Left lung (tissue), 10 donors: ENCODE data around the gene DYDC1. TPM values are rescaled to one million over a fixed set of nuclear protein-coding genes. Genes with fewer than 3 reads are reported as not detected.

Experiments
- ATAC-seq: fragments of 200-7000 bp; cut with Tn5 transposase; one replicate; pipeline ENCODE4 v1.9.1; 2020; ENCODE audit warnings: moderate library complexity
- DNase-seq, 4 donors: peaks; one replicate each; pipeline ENCODE4 v3.0.0-alpha.2; 2013 to 2020
- H3K27ac ChIP-seq, 2 donors: fragments of 200-600 bp; sonication (generic) in 1 of 2; one replicate each; pipeline versions ENCODE4 v1.5.0 to v1.8.0; 2020 to 2021
- H3K27me3 ChIP-seq, 2 donors: fragments of 200-600 bp; sonication (generic) in 1 of 2; one replicate each; pipeline versions ENCODE4 v1.5.0 to v1.8.0; 2020 to 2021
- H3K36me3 ChIP-seq, 2 donors: fragments of 200-600 bp; sonication (generic) in 1 of 2; one replicate each; pipeline versions ENCODE4 v1.5.0 to v1.8.0; 2020 to 2021
- H3K4me1 ChIP-seq, 2 donors: fragments of 200-600 bp; one replicate each; pipeline ENCODE4 v1.8.0; 2021
- H3K4me3 ChIP-seq, 2 donors: fragments of 200-600 bp; sonication (generic) in 1 of 2; one replicate each; pipeline versions ENCODE4 v1.5.0 to v1.8.0; 2020 to 2021; ENCODE audit warnings: mild to moderate bottlenecking in 1 of 2
- H3K9me3 ChIP-seq, 2 donors: fragments of 200-600 bp; sonication (generic) in 1 of 2; one replicate each; pipeline versions ENCODE4 v1.5.0 to v1.8.0; 2020 to 2021
- CTCF ChIP-seq, 2 donors: fragments of 200-600 bp; sonication (generic) in 1 of 2; IDR thresholded peaks; one replicate each; pipeline versions ENCODE4 v1.5.0 to v1.8.0; 2021; ENCODE audit warnings: antibody characterized with exemption in 2 of 2
- intact Hi-C, 2 donors: fragments of 100-400 bp; cut with DNase I; formaldehyde crosslinking; loops; one replicate each; pipeline versions ENCODE4 v1.11.2 to v1.14.2; 2022
- polyA plus RNA-seq, 6 donors: library from polyadenylated mRNA; unstranded; fragments of 120-200 nt; gene quantifications; one replicate each; pipeline ENCODE4 v1.2.1, GENCODE V29; 2013; ENCODE audit not compliant: insufficient read length in 6 of 6
- total RNA-seq, 2 donors: library from RNA; stranded (reverse); fragmentation: NEBNext Ultra II Directional; extraction: Animal tissue kit (Norgen Biotek cat#: 25700); gene quantifications; one replicate each; pipeline ENCODE4 v1.2.1, GENCODE V29; 2021
- donor health status: DM: no; HTN: yes; CAD: no.
- donor health status: DM: no; HTN: no; CAD: no.

Gene DYDC1
- total and polyA plus RNA-seq, 8 donors: 0.22 to 1.6 (median 0.55) TPM; not detected in 1

DNA sequence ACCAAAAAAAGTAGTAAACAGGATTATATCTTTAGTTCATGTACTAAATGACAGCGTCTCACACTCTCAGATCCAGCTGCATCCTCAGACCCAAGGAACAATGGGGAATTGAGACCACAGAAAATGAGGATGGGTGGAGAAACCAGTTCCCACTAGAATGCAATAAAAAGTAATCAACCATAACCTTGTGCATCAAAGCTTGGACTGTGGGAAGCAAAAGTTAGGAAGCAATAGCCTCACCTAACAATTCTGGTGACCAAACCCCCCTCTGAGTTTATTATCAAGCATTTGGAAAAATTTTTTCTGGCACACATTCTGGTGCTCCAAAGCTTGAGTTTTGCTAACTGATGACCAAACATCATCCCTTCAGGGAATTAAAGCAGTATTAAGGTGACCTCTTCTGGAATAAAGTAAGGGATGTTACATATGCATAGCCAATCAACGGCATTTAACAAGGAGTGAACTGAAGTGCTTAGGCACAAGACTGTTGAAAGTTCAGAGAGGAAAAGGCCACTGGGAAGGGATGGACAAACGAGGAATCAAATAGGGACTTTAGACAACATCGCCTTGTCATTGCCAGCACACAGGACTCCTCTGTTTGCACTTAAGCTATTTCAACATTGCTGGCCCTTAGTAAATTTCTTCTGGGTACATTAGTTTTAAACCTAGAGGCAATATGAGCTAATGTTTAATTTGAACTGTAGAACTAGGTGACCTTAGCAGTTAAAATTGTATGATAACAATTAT lies 65.9 kb downstream of the DYDC1 start:
- Histone ChIP-seq H3K4me3 (no peak overlapping the region), H3K27me3 (peaks cover 0 to 10% of the 10 kb centered on the region in 2 donors), H3K27ac (no peak overlapping the region), H3K9me3 (no peaks in the 10 kb centered on the region), H3K36me3 (no peaks in the 10 kb centered on the region), H3K4me1 (no peaks in the 10 kb centered on the region)
- DNase-seq (no peak), ATAC-seq (no peak)
- intact Hi-C loops: no loop called here
- TF ChIP-seq CTCF (IDR thresholded peaks at IDR 0.05): no peak

DNA sequence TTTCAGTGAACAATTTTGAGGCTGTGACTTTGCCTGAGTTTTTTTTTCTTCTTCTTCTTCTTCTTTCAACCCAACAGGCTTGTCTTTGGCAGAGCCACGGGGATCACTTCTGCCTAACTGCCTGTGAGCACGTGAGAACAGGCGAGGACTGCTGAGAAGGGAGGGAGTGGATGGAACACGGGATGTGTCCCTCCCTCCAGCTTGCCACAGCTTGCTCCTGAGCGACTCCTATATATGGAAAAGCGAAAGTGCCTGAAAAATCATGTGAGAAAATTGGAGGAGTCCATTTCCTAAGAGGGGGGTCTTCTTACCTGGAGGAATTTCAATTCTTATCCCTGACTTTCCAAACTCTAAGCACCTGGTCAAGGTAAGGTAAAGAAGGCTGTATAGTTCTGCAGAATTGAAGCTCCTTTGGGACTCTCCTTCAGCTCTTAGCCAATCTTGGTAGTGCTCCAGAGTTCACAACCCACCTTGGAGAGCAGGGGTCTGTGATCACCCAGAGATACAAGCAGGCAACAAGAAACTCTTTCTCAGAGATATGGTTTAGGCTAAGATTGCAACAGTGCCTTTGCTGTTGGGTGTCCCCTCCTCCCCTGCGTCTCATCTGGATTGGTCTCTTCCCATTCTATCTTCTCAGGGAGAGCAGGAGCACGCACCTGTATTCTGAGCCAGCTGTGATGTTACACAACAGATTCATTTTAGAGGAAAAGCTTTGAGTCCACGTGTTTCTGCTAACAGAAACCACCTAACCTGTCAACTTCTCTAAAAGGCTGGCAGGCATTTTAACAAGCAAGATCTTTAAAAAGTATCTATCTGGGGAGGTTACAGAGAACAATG lies 66.9 kb downstream of the DYDC1 start, which contains the start of gene MAT1A:
Gene MAT1A (minus strand): TSS at position 208 of the 837 bp plus-strand sequence. CDS start 235 bp downstream, outside the sequence.
- Histone ChIP-seq H3K4me1 (no peaks in the 10 kb centered on the region), H3K36me3 (no peaks in the 10 kb centered on the region), H3K4me3 (no peak within 1 kb of the TSS), H3K27me3 (peaks cover 0 to 10% of the 10 kb centered on the region in 2 donors), H3K27ac (no peak within 1 kb of the TSS), H3K9me3 (no peaks in the 10 kb centered on the region)
- ATAC-seq (peak; percentile 69), DNase-seq (no peak)
- no peak for TF ChIP-seq CTCF (IDR thresholded peaks at IDR 0.05)
- intact Hi-C loops: no loop called here

GRCh38 chr10:80288849-80289248 lies 67.7 kb downstream of the DYDC1 start:
- H3K36me3 ChIP-seq: no peaks in the 10 kb centered on the region
- ATAC-seq (no peak), DNase-seq (no peak)

More at GRCh38 chr10:80288849-80289248, 67.7 kb downstream of the DYDC1 start:
- Histone ChIP-seq H3K27me3 (peaks cover 0 to 10% of the 10 kb centered on the region in 2 donors), H3K4me1 (no peaks in the 10 kb centered on the region), H3K27ac (no peak overlapping the region), H3K4me3 (no peak overlapping the region), H3K9me3 (no peaks in the 10 kb centered on the region)
- TF ChIP-seq CTCF (IDR thresholded peaks at IDR 0.05): no peak
- intact Hi-C loops: no loop called here

Other genes with a start within 250 kb of the DYDC1 start
- 10 to 100 TPM; 35.0 to 53.8 TPM for gene PLAC9, start 224.0 kb downstream of the DYDC1 start, total RNA-seq
- 10 to 100 TPM; 37.5 to 72.4 (median 50.6) TPM for gene PLAC9, start 224.0 kb downstream of the DYDC1 start, polyA plus RNA-seq
- gene ANXA11, start 151.2 kb downstream of the DYDC1 start, total RNA-seq: 100 to 1,000 TPM; 281 to 298 TPM
- 100 to 1,000 TPM in 3 of 6 donors, 10 to 100 TPM in 3; 90.9 to 106 (median 97.7) TPM for gene ANXA11, start 151.2 kb downstream of the DYDC1 start, polyA plus RNA-seq
- gene MAT1A, start 67.1 kb downstream of the DYDC1 start, total RNA-seq: under 1 TPM; 0.38 to 0.76 TPM
- gene MAT1A, start 67.1 kb downstream of the DYDC1 start, polyA plus RNA-seq: under 1 TPM; 0.33 to 0.78 (median 0.51) TPM
- gene DYDC2, start within 50 bp of the DYDC1 start, total RNA-seq: 1 to 10 TPM in 1 of 2 donors, not detected in 1; 3.0 TPM
- gene DYDC2, start within 50 bp of the DYDC1 start, polyA plus RNA-seq: 1 to 10 TPM in 5 of 6 donors, under 1 TPM in 1; 0.64 to 4.2 (median 2.9) TPM
- gene PRXL2A, start 51.8 kb upstream of the DYDC1 start, total RNA-seq: 10 to 100 TPM; 46.2 to 50.1 TPM
- 10 to 100 TPM; 74.5 to 96.9 (median 91.9) TPM for gene PRXL2A, start 51.8 kb upstream of the DYDC1 start, polyA plus RNA-seq
- gene TSPAN14, start 97.6 kb upstream of the DYDC1 start, total RNA-seq: 100 to 1,000 TPM; 116 to 158 TPM
- 10 to 100 TPM; 76.4 to 95.7 (median 84.3) TPM for gene TSPAN14, start 97.6 kb upstream of the DYDC1 start, polyA plus RNA-seq
- under 1 TPM; 0.23 to 0.37 TPM for gene SH2D4B, start 181.1 kb upstream of the DYDC1 start, total RNA-seq
- gene SH2D4B, start 181.1 kb upstream of the DYDC1 start, polyA plus RNA-seq: under 1 TPM; 0.09 to 0.27 (median 0.17) TPM